IgD-negative memory B cell (primary cell): ENCODE data around the gene PRKCA. TPM values are rescaled to one million over a fixed set of nuclear protein-coding genes. Genes with fewer than 3 reads are reported as not detected.
A peak's percentile ranks its signal among the peaks of the same experiment; 100 is the strongest.

Source experiments
- H3K27ac Mint-ChIP-seq, 3 donors: one replicate each; pipeline ENCODE4 v1.8.0; 2020 to 2022; ENCODE audit warnings: mild to moderate bottlenecking in 3 of 3, mixed read lengths in 3 of 3, moderate library complexity in 1 of 3
- H3K27me3 Mint-ChIP-seq: one replicate; pipeline ENCODE4 v1.8.0; 2021; ENCODE audit warnings: mixed read lengths
- H3K36me3 Mint-ChIP-seq: one replicate; pipeline ENCODE4 v1.8.0; 2020; ENCODE audit warnings: mild to moderate bottlenecking, mixed read lengths
- H3K4me1 Mint-ChIP-seq, 3 donors: one replicate each; pipeline ENCODE4 v1.8.0; 2020 to 2022; ENCODE audit warnings: mixed read lengths in 3 of 3, mild to moderate bottlenecking in 1 of 3
- H3K4me3 Mint-ChIP-seq, 4 donors: one replicate each; pipeline ENCODE4 v1.8.0; 2020 to 2022; ENCODE audit warnings: mild to moderate bottlenecking in 4 of 4, mixed read lengths in 4 of 4, moderate library complexity in 3 of 4
- H3K9me3 Mint-ChIP-seq, 3 donors: one replicate each; pipeline ENCODE4 v1.8.0; 2020 to 2021; ENCODE audit warnings: mixed read lengths in 3 of 3, mild to moderate bottlenecking in 1 of 3
- polyA plus RNA-seq: library from polyadenylated mRNA; unstranded; fragments of 300-500 nt; fragmentation: Illumina TruSeq; gene quantifications from one replicate; pipeline ENCODE4 v1.2.3, GENCODE V29; 2021

Gene PRKCA
- polyA plus RNA-seq, 1 donor from 2014 or later: 0.14 TPM

- peaks cover 5% of the 10 kb centered on the region for H3K27me3 Mint-ChIP-seq
- H3K4me3 Mint-ChIP-seq: no peak overlapping the region
- H3K36me3 Mint-ChIP-seq: no peaks in the 10 kb centered on the region
- peaks cover 0 to 3% (median 0%) of the 10 kb centered on the region in 3 donors for H3K9me3 Mint-ChIP-seq
- H3K27ac Mint-ChIP-seq: no peak overlapping the region
- H3K4me1 Mint-ChIP-seq: peaks cover 0 to 4% (median 2%) of the 10 kb centered on the region in 3 donors
These were observed 235.1 kb downstream of the PRKCA start for GRCh38 chr17:66537502-66537901.

- Mint-ChIP-seq H3K36me3 (no peaks in the 10 kb centered on the region), H3K4me1 (peaks cover 0 to 5% (median 2%) of the 10 kb centered on the region in 3 donors), H3K27ac (no peak overlapping the region), H3K4me3 (peak overlapping the region in 1 of 4 donors; percentile 9), H3K27me3 (peaks cover 5% of the 10 kb centered on the region), H3K9me3 (peaks cover 0 to 3% (median 0%) of the 10 kb centered on the region in 3 donors)
These were observed 236.4 kb downstream of the PRKCA start for GRCh38 chr17:66538776-66539175.

- Mint-ChIP-seq H3K27ac (no peak overlapping the region), H3K27me3 (peaks cover 5% of the 10 kb centered on the region), H3K36me3 (no peaks in the 10 kb centered on the region), H3K4me1 (peaks cover 0 to 5% (median 2%) of the 10 kb centered on the region in 3 donors), H3K9me3 (peaks cover 0 to under 1% (median 0%) of the 10 kb centered on the region in 3 donors), H3K4me3 (no peak overlapping the region)
These were observed 237.8 kb downstream of the PRKCA start for GRCh38 chr17:66540131-66540781.

DNA sequence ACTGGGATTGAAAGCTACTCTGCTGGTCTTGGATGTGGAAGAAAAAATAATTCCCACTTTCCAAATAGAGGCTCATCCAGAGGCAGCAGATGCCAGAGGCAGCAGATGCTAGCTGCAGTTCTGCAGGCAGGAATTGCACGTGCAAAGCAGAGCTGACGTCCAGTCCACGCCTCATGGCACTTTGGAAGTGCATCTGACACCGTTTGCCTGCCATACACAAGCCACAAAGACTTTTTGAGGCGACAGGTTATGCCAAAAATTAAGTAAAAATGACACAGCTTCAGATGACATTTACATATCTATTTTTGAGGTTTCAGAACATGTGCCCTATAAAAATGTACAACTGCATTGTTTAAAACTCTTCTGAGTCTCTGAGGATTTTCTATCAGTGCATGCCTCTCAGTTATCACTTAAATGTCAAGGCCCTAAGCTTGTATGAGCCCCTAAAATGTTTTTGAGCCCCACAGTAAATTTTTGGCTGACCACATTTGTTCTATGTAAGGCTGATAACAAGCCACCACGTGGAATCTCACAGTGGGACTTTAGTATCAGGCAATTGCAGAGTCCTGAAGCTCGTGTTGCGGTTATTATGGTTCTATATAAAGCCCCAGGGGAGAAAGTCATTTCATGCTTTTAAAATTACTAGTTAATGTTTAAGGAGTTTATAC is 239.2 kb downstream of the PRKCA start:
- H3K27ac Mint-ChIP-seq: no peak overlapping the region
- peaks cover 3 to 12% (median 8%) of the 10 kb centered on the region in 3 donors for H3K9me3 Mint-ChIP-seq
- peaks cover 0 to 5% (median 0%) of the 10 kb centered on the region in 3 donors for H3K4me1 Mint-ChIP-seq
- H3K27me3 Mint-ChIP-seq: peaks cover 5% of the 10 kb centered on the region
- no peaks in the 10 kb centered on the region for H3K36me3 Mint-ChIP-seq
- no peak overlapping the region for H3K4me3 Mint-ChIP-seq

DNA sequence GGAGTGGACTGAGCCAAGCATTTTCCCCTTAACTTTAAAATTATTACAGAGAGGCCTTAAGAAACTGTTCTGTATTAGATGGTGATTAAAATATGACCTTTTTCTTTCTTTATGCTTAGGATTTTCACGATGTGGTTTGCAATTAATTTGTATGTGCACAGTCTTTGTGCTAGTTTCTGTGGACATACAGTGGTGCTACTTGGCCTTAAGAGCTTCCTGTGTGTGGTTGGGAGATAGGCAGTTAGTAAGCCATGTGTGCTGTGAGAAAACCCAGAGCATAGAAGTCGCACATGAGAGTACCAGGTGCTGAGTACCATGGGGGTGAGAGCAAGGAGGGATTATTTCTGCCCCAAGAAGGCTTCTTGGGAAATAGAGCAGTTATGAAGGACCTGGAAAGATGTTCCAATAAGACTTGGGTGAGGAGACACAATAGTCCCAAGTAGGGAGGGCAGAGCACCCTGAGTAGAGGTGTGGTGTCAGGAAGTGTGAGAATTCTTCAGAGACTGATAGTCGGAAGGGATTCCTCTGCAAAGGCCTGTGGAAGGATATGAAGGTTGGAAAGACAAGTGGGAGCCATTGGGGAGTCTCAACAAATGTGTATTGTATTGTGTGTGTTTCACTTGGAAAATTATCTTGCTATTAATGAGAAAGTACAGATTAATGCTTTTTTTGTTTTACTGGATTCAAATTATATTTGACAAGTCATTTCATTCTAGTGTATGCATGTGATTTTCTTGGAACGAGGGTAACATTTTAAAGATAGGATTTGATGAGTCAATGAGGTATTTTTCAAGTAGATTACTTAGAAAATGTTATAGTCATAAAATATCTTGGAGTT is 239.9 kb downstream of the PRKCA start:
- no peak overlapping the region for H3K27ac Mint-ChIP-seq
- peaks cover 3 to 12% (median 12%) of the 10 kb centered on the region in 3 donors for H3K9me3 Mint-ChIP-seq
- H3K4me3 Mint-ChIP-seq: peak overlapping the region in 1 of 4 donors; percentile 25
- H3K4me1 Mint-ChIP-seq: peaks cover 0 to 5% (median 0%) of the 10 kb centered on the region in 3 donors
- H3K27me3 Mint-ChIP-seq: peaks cover 5% of the 10 kb centered on the region
- H3K36me3 Mint-ChIP-seq: no peaks in the 10 kb centered on the region

DNA sequence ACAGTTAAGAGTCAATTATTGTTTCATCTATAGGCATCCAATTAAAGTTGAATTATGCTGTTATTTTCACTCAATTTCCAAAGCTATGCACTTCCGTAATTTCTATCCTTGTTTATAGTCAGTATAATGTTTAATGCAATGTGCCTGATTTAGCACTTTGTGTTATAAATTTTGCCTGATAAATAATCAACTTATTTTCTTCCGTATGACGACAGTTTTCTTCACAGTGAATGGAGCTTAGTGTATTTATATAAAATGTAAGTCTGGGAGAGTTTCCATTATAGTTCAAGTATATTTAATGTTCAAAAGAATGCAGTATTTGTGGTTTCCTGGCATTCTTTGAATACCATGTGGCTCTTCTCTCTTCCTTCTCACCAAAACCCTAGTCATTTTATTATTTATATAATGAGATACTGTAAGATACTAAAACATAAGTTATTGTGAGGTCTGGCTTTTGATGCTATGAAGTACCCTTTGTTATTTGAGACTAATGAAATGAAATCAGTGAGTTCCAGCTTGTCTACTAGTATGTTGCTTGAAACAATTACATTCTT is 240.6 kb downstream of the PRKCA start:
- Mint-ChIP-seq H3K4me1 (peaks cover 0 to 7% (median 0%) of the 10 kb centered on the region in 3 donors), H3K36me3 (no peaks in the 10 kb centered on the region), H3K27ac (no peak overlapping the region), H3K27me3 (peaks cover 5% of the 10 kb centered on the region), H3K4me3 (peak overlapping the region in 1 of 4 donors; percentile 25), H3K9me3 (peaks cover 3 to 12% (median 12%) of the 10 kb centered on the region in 3 donors)

DNA sequence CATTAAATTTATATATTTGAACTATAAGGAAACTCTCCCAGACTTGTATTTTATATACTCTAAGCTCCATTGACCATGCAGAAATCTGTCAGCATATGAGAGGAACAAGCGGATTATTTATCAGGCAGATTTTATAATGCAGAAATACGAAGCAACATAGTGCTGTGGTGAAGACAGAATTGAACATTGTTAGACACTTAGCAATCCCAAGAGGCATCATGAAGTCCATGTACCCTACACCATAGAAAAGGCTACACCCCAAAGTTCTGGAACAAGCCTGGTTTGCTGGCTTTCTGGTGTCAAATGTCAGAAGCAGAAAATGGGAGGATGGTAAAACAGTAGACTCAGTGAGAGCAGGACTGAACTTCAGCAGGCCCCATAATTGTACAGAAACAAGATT is 241.1 kb downstream of the PRKCA start:
- Mint-ChIP-seq H3K4me1 (peaks cover 0 to 9% (median 0%) of the 10 kb centered on the region in 3 donors), H3K27ac (no peak overlapping the region), H3K9me3 (peaks cover 3 to 12% (median 12%) of the 10 kb centered on the region in 3 donors), H3K27me3 (peaks cover 5% of the 10 kb centered on the region), H3K4me3 (no peak overlapping the region), H3K36me3 (no peaks in the 10 kb centered on the region)

DNA sequence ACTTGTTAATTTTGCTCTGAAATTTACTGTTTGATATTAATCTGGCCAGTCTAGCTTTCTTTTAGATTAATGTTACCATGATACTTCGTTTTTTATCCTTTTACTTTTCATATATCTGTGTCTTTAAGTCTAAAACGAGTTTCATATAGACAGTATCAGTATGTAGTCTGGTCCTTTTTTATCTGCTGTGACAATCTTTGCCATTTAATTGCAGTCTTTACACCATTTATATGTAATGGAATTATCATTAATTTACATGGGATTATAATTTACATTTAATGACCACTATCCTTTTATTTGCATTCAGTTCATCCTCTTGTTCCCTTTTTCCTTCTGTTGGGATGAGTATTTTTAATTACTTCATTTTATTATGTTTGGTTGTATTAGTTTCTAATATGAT is 243.5 kb downstream of the PRKCA start:
- Mint-ChIP-seq H3K27ac (no peak overlapping the region), H3K9me3 (peaks cover 3 to 12% (median 12%) of the 10 kb centered on the region in 3 donors), H3K27me3 (peaks cover 5% of the 10 kb centered on the region), H3K4me3 (no peak overlapping the region), H3K4me1 (peaks cover 0 to 9% (median 0%) of the 10 kb centered on the region in 3 donors), H3K36me3 (no peaks in the 10 kb centered on the region)

GRCh38 chr17:66547151-66547865 is 244.9 kb downstream of the PRKCA start:
- no peak overlapping the region for H3K4me3 Mint-ChIP-seq
- H3K36me3 Mint-ChIP-seq: no peaks in the 10 kb centered on the region
- peaks cover 2% of the 10 kb centered on the region for H3K27me3 Mint-ChIP-seq
- H3K9me3 Mint-ChIP-seq: peaks cover 3 to 12% (median 12%) of the 10 kb centered on the region in 3 donors
- H3K27ac Mint-ChIP-seq: no peak overlapping the region
- peaks cover 0 to 7% (median 0%) of the 10 kb centered on the region in 3 donors for H3K4me1 Mint-ChIP-seq

DNA sequence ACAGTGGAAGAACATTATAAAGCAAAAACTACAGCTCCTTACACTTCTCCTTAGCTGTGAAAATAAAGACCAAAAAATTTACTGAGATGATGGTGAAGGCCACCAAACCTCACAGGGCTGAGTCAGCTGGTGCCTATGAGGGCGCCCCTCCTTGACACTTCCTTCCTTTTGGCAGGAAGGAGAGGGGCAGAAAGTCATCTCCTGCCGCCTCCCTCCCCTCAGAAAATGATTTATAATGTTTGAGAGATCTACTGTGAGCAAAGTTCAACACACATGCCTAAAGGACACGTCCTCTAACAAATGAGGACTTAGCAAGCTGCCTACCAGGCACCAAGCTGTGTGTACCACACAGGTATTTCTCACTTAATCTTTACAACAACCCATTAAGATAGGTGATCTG is 245.7 kb downstream of the PRKCA start:
- no peaks in the 10 kb centered on the region for H3K27me3 Mint-ChIP-seq
- peak overlapping the region in 1 of 4 donors; percentile 72 for H3K4me3 Mint-ChIP-seq
- no peak overlapping the region for H3K27ac Mint-ChIP-seq
- H3K4me1 Mint-ChIP-seq: peaks cover 0 to 5% (median 0%) of the 10 kb centered on the region in 3 donors
- H3K36me3 Mint-ChIP-seq: no peaks in the 10 kb centered on the region
- H3K9me3 Mint-ChIP-seq: peaks cover 5 to 13% (median 12%) of the 10 kb centered on the region in 3 donors

GRCh38 chr17:66548659-66549310 is 246.4 kb downstream of the PRKCA start:
- peaks cover 0 to 5% (median 0%) of the 10 kb centered on the region in 3 donors for H3K4me1 Mint-ChIP-seq
- H3K27me3 Mint-ChIP-seq: no peaks in the 10 kb centered on the region
- no peak overlapping the region for H3K27ac Mint-ChIP-seq
- no peak overlapping the region for H3K4me3 Mint-ChIP-seq
- no peaks in the 10 kb centered on the region for H3K36me3 Mint-ChIP-seq
- H3K9me3 Mint-ChIP-seq: peaks cover 5 to 13% (median 12%) of the 10 kb centered on the region in 3 donors

GRCh38 chr17:66549311-66549704 is 246.9 kb downstream of the PRKCA start:
- Mint-ChIP-seq H3K36me3 (no peaks in the 10 kb centered on the region), H3K27me3 (no peaks in the 10 kb centered on the region), H3K4me1 (peaks cover 0 to 5% (median 0%) of the 10 kb centered on the region in 3 donors), H3K9me3 (peaks cover 5 to 13% (median 12%) of the 10 kb centered on the region in 3 donors), H3K4me3 (no peak overlapping the region), H3K27ac (no peak overlapping the region)

DNA sequence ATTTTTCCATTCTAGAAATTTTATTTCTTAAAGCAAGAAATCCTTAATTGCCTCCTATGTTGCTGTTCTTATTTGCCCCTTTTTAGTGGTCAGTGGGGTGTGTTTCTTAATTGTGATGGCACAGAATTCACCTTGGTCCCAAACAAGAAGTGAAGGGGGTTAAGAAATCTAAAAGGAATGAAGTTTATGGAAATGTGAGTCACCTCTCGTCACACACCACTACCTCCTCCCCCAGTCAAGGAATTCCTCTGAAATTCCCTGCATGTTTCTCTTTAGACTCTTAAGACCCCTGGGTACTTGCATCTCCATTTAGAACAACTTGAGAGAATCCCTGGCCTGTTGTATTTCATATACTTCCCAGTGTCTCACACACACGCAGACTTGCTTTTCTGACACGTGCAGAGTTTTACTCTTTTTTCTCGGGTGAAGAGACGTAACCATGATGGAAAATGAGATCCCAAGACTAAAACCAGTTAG is 247.4 kb downstream of the PRKCA start:
- Mint-ChIP-seq H3K27me3 (no peaks in the 10 kb centered on the region), H3K27ac (no peak overlapping the region), H3K36me3 (no peaks in the 10 kb centered on the region), H3K4me3 (no peak overlapping the region), H3K4me1 (peaks cover 0 to 5% (median 0%) of the 10 kb centered on the region in 3 donors), H3K9me3 (peaks cover 5 to 13% (median 12%) of the 10 kb centered on the region in 3 donors)
